A673 (cell line): ENCODE measurements around the gene L3MBTL3.

Source experiments
- EZH2 ChIP-seq: fragments of 200-600 bp; sonication (generic); IDR thresholded peaks from 2 replicates; pipeline ENCODE4 v1.6.1; 2017; ENCODE audit warnings: borderline replicate concordance, low read depth, mild to moderate bottlenecking, mixed read lengths, antibody characterized with exemption, low read length; ENCODE audit not compliant: poor library complexity, severe bottlenecking
- TF ChIP-seq, protein P1 (sequence below): fragments of 300-800, 200-600 bp; sonication (generic); conservative IDR thresholded peaks from 2 replicates; pipeline ENCODE4 v1.5.1; 2017; ENCODE audit warnings: low read depth, mild to moderate bottlenecking, antibody characterized with exemption, low read length, moderate library complexity, mixed read lengths

DNA sequence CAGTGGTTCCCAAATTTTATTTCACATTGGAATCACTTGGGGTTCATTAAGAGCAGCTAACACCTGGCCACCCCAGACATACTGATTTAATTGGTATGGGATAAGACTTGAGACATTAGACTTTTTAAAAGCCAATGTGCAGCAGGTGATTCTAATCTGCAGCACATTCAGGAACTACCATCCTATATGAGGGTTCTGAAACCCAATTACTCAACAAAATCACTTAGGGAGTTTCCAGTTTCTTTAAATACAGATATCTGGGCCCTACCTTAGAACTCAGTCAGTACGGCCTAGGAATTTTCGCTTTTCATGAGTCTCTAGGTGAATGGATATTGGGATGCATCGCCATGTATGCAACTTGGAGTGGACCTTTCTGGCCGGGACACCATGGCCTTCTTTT, 24.0 kb upstream of the L3MBTL3 start:
- TF ChIP-seq, protein P1, sequence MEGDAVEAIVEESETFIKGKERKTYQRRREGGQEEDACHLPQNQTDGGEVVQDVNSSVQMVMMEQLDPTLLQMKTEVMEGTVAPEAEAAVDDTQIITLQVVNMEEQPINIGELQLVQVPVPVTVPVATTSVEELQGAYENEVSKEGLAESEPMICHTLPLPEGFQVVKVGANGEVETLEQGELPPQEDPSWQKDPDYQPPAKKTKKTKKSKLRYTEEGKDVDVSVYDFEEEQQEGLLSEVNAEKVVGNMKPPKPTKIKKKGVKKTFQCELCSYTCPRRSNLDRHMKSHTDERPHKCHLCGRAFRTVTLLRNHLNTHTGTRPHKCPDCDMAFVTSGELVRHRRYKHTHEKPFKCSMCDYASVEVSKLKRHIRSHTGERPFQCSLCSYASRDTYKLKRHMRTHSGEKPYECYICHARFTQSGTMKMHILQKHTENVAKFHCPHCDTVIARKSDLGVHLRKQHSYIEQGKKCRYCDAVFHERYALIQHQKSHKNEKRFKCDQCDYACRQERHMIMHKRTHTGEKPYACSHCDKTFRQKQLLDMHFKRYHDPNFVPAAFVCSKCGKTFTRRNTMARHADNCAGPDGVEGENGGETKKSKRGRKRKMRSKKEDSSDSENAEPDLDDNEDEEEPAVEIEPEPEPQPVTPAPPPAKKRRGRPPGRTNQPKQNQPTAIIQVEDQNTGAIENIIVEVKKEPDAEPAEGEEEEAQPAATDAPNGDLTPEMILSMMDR, result no peak
- no peak for TF ChIP-seq EZH2
